Omental fat pad (tissue), 4 donors: ENCODE data around the gene SUMF1. TPM values are rescaled to one million over a fixed set of nuclear protein-coding genes. Genes with fewer than 3 reads are reported as not detected.

ENCODE experiments used
- ATAC-seq: fragments of 150-250 bp; one replicate; pipeline ENCODE4 v1.9.1; 2016; ENCODE audit warnings: mild to moderate bottlenecking, moderate library complexity; ENCODE audit not compliant: low FRiP score
- DNase-seq: peaks from one replicate; pipeline ENCODE4 v3.0.0-alpha.2; 2019; ENCODE audit warnings: low spot score
- total RNA-seq, 4 donors: library from RNA; depleted of rRNA; stranded (reverse); fragments of >200 nt; gene quantifications; one replicate each; pipeline ENCODE4 v1.1.0, GENCODE V29; 2016
- TF ChIP-seq, protein P1 (sequence below), 3 donors: fragments of 450-650 bp; IDR thresholded peaks; one replicate each; pipeline ENCODE4 v1.5.1; 2016 to 2017; ENCODE audit warnings: antibody characterized with exemption in 3 of 3, mild to moderate bottlenecking in 3 of 3, moderate library complexity in 2 of 3

The SUMF1 gene
- total RNA-seq, 4 donors from 2014 or later, result 44.9 to 61.1 (median 53.8) TPM

DNA sequence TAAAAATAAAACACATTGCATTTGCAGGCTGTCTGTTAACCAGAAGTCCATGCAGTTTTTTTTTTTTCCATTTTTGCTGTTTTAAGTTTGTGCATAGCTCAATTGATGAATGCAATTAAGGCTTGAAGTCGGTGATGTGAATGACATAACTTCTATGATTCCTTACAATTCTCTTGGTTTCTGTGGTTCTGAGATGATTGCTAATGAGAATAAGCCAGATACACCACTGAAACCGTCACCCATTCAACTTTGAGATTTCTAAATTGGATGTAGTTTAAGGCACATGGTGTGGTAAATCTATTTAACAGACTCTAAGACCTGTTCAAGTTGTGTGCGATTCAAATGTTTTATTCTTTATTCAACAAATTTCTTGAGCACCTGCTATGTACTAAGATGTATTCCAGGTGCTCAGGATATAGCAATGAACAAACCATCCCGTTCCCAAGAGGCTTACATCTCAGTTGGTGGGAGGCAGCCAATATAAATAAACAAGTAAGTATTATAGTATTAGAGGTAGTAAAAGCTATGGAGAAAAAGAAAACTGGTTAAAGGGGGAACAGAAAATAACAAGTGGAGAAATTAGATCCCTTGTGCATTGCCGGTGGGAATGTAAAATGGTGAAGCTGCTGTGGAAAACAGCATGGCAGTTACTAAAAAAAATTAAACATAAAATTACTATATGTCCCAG, 30.1 kb upstream of the SUMF1 start:
- no peak for ATAC-seq
- no peak for DNase-seq
- TF ChIP-seq, protein P1, sequence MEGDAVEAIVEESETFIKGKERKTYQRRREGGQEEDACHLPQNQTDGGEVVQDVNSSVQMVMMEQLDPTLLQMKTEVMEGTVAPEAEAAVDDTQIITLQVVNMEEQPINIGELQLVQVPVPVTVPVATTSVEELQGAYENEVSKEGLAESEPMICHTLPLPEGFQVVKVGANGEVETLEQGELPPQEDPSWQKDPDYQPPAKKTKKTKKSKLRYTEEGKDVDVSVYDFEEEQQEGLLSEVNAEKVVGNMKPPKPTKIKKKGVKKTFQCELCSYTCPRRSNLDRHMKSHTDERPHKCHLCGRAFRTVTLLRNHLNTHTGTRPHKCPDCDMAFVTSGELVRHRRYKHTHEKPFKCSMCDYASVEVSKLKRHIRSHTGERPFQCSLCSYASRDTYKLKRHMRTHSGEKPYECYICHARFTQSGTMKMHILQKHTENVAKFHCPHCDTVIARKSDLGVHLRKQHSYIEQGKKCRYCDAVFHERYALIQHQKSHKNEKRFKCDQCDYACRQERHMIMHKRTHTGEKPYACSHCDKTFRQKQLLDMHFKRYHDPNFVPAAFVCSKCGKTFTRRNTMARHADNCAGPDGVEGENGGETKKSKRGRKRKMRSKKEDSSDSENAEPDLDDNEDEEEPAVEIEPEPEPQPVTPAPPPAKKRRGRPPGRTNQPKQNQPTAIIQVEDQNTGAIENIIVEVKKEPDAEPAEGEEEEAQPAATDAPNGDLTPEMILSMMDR (IDR thresholded peaks at IDR 0.05), result no peak

DNA sequence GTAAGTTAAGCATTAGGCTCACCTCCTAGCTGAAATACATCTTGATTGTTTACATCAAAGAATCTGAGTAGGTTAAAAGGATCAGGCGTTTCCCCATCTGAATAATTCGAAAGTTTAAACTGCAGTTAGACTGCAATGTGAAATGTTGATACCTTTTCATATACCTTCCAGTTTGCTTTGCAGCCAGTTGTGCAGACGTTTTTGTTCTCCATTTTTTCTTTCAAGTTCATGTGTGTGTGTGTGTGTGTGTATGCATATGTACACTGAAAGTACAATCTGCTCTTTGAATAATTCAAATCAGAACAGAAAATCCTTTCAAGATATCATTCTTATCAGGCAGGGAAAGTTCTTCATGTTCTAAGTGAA, 29.0 kb upstream of the SUMF1 start:
- DNase-seq (no peak), ATAC-seq (no peak)
- TF ChIP-seq, protein P1 (IDR thresholded peaks at IDR 0.05), result no peak

DNA sequence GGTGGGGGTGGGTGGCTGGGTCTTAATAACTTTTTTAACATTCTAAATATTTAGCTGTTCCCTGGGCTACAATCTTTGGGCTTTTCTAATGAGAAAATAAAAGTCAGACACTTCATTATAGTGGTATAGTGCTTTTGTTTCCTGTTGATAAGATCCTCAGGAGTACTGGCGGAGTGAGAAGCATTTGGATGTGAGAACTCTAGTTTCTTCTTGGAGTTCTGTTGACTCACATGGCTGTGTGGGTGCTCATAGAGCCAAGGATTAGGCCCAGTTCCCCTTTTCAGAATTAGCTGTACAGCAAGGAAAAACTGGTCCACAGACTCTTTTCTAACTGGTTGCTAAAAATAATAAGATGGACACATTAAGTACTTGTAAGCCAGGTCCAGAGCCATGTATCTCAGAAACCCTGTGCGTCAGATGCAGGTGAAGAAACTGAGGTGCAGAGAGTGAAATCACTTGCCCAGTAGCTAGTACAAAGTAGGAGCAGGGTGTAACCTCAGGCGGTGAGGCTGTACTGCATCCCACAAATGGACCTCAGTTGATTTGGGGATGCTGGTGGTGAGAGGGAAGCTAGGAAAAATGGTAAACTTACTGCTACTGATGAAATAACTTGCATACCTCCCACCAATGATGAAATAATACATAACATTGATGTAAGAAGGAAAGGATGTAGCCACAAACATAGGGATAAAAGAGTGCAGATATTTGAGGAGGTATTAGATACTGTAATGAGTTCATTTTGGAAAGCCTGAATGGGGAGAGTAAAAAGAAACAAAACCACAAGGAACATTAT, 28.4 kb upstream of the SUMF1 start:
- no peak for DNase-seq
- TF ChIP-seq, protein P1 (IDR thresholded peaks at IDR 0.05), result no peak
- no peak for ATAC-seq

DNA sequence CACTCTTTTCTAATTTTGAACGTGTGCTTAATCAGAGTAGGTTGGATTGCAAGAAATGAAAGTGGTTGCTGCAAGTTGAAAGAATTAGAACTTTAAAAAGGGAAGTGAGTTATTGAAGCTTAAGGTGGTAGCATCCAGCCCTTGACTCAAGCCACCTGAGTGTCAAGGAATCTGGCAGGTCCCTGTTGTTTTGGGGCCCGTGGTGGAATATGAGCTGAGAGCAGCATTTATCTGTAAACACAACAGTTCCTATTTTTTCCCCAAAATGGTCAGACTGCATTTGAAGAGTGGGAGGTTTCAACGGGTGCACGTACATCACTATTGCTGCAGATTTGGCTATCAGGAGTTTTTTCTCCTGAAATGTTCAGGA, 27.8 kb upstream of the SUMF1 start:
- no peak for ATAC-seq

DNA sequence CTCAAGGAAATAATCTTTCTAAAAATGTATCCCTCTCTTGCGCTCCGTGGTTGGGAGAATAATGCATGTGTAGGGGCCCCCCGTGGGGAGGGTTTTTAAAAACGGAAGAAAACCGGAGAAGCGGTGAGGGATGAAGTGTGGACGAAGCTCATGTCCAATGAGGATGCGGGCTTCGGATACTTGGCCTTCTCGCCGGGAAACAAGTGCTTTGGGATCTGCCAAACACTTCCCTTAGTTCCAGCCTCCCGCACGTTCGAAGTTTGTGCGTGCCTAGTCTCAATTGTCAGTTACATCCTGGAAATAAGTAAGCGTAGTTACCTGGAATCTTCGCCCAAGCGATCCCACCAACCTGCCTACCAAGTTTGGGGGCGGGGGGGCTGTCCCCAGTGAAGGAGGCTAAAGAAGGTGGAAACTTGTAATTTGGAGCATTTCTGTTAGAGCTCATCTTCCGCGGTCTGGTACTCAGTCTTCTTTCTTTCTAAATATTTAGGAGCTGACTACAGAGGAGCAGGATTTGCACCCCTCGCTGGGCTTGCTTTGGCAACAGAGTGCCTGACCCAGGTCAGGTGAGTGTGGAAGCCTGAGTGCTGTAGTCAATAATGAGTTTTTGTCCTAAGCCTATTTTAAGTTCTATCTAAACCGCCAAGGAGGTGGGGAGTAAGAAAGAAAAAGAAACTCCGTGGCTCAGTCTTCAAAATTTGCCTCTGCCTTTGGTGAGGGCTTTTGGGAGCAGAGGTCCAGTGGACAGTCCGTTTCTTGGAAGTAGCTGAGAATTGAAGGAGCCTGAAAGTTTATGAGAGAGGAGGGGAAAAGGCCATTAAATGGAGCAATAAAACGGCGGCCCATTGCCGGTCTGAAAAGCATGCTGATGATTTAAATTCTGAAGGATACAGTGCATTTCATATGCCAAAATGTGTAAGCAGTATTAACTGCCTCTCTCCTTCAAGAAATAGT, 27.1 kb upstream of the SUMF1 start:
- DNase-seq (no peak), ATAC-seq (no peak)
- TF ChIP-seq, protein P1 (IDR thresholded peaks at IDR 0.05), result no peak

More for the DNA sequence above, 27.8 kb upstream of the SUMF1 start:
- TF ChIP-seq, protein P1 (IDR thresholded peaks at IDR 0.05), result no peak
- DNase-seq, result no peak

DNA sequence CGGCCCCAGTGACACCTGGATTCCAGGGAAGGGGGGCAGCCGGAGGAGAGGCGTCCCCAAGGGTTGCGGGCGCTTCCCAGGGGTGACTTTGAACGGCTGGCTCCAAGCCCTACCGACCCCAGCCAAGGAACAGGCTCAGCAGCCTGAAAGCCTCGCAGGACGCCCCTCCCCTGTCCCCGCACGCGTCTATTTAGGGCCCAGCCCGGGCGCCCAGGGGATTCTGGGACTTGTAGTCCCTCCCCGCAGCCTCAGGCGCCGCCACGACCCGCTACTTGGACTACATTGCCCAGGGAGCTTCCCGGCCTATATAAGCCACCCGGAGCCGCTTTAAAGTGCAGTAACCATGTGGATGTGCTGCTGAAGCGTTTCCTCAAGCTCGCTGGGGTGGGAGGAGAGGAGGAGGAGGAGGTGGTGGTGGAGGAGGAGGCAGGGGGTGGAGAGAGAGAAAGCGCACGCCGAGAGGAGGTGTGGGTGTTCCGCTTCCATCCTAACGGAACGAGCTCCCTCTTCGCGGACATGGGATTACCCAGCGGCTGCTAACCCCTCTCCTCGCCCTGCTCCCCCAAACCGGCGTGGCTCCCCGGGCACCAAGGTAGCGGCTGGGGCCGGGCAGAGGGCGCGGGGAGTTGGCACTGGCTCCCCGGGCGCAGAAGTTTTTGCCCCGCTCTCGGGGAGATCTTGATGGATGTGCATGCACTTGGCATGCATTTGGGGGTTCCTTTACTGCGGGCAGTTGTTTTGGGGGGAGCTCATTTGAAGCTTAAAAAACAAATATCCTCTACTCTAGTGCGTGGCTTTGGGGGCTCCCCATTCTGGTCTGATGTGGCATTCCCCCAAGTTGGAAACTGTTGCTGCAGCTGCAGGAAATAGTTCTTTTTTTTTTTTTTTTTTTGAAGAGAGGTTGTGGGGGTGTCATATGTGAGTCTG, 26.2 kb upstream of the SUMF1 start, which contains the start of gene ITPR1:
Gene ITPR1 (plus strand): TSS at position 335 of the 927 bp plus-strand sequence. CDS start 23,144 bp downstream, outside the sequence.
- ATAC-seq (peak; percentile 98), DNase-seq (peak; percentile 97)
- TF ChIP-seq, protein P1 (IDR thresholded peaks at IDR 0.05), result no peak
